ENCODE results near the gene ITIH5. TPM values are rescaled to one million over a fixed set of nuclear protein-coding genes. Genes with fewer than 3 reads are reported as not detected.

The ITIH5 gene
- total and polyA plus RNA-seq, 2 of the 13 experiments (the other 11 are each of a cell fraction or from before 2014, with no cell fraction given): 4.7 to 8.9 TPM

DNA sequence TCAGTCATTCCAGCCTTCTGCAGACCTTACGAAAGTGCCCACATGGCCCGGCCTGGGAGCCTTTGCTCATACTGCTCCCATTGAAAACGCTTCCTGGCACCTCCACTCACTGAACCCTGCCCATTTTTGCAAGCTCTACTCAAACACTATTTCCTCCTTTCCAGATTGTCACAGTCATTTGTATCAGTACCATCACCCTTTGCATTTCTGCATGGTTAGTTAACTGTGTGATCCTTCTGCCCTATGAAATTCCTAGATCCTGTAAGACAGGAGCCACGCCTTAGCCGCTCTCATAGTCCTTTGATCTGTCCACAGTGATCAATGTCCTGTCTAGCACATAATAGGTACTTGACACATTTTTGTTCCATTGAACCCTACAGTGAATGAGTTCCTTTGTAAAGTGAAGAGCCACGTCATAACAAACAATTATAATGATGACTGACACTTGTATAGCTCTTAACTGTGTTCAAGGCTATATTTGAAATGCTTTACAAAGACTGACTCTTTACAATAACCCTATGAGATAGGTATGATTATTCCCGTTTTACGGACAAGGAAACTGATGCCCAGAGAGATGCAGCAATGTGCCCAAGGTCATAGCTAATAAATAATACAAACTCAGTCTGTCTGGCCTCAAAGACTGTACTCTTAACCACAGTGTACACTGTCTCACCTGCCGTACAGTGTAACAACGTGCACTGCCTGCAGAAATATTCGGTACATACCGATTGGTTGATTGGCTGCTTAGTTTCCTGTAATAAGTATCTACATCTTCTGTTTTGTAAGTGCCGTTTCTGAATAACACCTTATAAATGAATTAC is 19.8 kb upstream of the ITIH5 start (continued):
- TF ChIP-seq, protein P1, sequence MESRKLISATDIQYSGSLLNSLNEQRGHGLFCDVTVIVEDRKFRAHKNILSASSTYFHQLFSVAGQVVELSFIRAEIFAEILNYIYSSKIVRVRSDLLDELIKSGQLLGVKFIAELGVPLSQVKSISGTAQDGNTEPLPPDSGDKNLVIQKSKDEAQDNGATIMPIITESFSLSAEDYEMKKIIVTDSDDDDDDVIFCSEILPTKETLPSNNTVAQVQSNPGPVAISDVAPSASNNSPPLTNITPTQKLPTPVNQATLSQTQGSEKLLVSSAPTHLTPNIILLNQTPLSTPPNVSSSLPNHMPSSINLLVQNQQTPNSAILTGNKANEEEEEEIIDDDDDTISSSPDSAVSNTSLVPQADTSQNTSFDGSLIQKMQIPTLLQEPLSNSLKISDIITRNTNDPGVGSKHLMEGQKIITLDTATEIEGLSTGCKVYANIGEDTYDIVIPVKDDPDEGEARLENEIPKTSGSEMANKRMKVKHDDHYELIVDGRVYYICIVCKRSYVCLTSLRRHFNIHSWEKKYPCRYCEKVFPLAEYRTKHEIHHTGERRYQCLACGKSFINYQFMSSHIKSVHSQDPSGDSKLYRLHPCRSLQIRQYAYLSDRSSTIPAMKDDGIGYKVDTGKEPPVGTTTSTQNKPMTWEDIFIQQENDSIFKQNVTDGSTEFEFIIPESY (CRISPR knock-in tag; IDR thresholded peaks at IDR 0.05): no peak; the same call in 1 of the 2 replicates
- TF ChIP-seq ZNF75D (CRISPR knock-in tag; IDR thresholded peaks at IDR 0.05; ENCODE audit: borderline replicate concordance) (no peak), HOXA7 (CRISPR knock-in tag; IDR thresholded peaks at IDR 0.05) (no peak), ZNF10 (CRISPR knock-in tag; IDR thresholded peaks at IDR 0.05; ENCODE audit: borderline replicate concordance, low read depth) (no peak), U2AF2 (IDR thresholded peaks at IDR 0.05; ENCODE audit: low read depth, low read length) (no peak), SIN3B (IDR thresholded peaks at IDR 0.05; ENCODE audit: low read length) (no peak), HIVEP1 (CRISPR knock-in tag; IDR thresholded peaks at IDR 0.05) (no peak), ATAD3A (CRISPR knock-in tag; IDR thresholded peaks at IDR 0.05) (no peak), ZSCAN12 (CRISPR knock-in tag; IDR thresholded peaks at IDR 0.05) (no peak), ZNF282 (IDR thresholded peaks at IDR 0.05; ENCODE audit: partially characterized antibody) (no peak), ETV6 (CRISPR knock-in tag; conservative IDR thresholded peaks at IDR 0.05) (no peak)
- TF ChIP-seq, protein P2, sequence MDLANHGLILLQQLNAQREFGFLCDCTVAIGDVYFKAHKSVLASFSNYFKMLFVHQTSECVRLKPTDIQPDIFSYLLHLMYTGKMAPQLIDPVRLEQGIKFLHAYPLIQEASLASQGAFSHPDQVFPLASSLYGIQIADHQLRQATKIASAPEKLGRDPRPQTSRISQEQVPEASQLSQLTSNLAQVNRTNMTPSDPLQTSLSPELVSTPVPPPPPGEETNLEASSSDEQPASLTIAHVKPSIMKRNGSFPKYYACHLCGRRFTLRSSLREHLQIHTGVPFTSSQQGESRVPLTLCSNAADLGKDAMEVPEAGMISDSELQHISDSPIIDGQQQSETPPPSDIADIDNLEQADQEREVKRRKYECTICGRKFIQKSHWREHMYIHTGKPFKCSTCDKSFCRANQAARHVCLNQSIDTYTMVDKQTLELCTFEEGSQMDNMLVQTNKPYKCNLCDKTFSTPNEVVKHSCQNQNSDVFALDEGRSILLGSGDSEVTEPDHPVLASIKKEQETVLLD (CRISPR knock-in tag; IDR thresholded peaks at IDR 0.05; ENCODE audit: low read depth): no peak
- TF ChIP-seq, protein P3, sequence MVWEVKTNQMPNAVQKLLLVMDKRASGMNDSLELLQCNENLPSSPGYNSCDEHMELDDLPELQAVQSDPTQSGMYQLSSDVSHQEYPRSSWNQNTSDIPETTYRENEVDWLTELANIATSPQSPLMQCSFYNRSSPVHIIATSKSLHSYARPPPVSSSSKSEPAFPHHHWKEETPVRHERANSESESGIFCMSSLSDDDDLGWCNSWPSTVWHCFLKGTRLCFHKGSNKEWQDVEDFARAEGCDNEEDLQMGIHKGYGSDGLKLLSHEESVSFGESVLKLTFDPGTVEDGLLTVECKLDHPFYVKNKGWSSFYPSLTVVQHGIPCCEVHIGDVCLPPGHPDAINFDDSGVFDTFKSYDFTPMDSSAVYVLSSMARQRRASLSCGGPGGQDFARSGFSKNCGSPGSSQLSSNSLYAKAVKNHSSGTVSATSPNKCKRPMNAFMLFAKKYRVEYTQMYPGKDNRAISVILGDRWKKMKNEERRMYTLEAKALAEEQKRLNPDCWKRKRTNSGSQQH (CRISPR knock-in tag; IDR thresholded peaks at IDR 0.05; ENCODE audit: low read depth): no peak
- TF ChIP-seq, protein P4, sequence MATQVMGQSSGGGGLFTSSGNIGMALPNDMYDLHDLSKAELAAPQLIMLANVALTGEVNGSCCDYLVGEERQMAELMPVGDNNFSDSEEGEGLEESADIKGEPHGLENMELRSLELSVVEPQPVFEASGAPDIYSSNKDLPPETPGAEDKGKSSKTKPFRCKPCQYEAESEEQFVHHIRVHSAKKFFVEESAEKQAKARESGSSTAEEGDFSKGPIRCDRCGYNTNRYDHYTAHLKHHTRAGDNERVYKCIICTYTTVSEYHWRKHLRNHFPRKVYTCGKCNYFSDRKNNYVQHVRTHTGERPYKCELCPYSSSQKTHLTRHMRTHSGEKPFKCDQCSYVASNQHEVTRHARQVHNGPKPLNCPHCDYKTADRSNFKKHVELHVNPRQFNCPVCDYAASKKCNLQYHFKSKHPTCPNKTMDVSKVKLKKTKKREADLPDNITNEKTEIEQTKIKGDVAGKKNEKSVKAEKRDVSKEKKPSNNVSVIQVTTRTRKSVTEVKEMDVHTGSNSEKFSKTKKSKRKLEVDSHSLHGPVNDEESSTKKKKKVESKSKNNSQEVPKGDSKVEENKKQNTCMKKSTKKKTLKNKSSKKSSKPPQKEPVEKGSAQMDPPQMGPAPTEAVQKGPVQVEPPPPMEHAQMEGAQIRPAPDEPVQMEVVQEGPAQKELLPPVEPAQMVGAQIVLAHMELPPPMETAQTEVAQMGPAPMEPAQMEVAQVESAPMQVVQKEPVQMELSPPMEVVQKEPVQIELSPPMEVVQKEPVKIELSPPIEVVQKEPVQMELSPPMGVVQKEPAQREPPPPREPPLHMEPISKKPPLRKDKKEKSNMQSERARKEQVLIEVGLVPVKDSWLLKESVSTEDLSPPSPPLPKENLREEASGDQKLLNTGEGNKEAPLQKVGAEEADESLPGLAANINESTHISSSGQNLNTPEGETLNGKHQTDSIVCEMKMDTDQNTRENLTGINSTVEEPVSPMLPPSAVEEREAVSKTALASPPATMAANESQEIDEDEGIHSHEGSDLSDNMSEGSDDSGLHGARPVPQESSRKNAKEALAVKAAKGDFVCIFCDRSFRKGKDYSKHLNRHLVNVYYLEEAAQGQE (IDR thresholded peaks at IDR 0.05; ENCODE audit: borderline replicate concordance in 1 of 2, low read depth in 1 of 2, low read length in 2 of 2): no peak
- TF ChIP-seq, protein P5, sequence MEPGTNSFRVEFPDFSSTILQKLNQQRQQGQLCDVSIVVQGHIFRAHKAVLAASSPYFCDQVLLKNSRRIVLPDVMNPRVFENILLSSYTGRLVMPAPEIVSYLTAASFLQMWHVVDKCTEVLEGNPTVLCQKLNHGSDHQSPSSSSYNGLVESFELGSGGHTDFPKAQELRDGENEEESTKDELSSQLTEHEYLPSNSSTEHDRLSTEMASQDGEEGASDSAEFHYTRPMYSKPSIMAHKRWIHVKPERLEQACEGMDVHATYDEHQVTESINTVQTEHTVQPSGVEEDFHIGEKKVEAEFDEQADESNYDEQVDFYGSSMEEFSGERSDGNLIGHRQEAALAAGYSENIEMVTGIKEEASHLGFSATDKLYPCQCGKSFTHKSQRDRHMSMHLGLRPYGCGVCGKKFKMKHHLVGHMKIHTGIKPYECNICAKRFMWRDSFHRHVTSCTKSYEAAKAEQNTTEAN (CRISPR knock-in tag; conservative IDR thresholded peaks at IDR 0.05): peak; percentile 70; the same call in 1 of the 2 replicates
- TF ChIP-seq, protein P6, sequence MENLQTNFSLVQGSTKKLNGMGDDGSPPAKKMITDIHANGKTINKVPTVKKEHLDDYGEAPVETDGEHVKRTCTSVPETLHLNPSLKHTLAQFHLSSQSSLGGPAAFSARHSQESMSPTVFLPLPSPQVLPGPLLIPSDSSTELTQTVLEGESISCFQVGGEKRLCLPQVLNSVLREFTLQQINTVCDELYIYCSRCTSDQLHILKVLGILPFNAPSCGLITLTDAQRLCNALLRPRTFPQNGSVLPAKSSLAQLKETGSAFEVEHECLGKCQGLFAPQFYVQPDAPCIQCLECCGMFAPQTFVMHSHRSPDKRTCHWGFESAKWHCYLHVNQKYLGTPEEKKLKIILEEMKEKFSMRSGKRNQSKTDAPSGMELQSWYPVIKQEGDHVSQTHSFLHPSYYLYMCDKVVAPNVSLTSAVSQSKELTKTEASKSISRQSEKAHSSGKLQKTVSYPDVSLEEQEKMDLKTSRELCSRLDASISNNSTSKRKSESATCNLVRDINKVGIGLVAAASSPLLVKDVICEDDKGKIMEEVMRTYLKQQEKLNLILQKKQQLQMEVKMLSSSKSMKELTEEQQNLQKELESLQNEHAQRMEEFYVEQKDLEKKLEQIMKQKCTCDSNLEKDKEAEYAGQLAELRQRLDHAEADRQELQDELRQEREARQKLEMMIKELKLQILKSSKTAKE (CRISPR knock-in tag; IDR thresholded peaks at IDR 0.05; ENCODE audit: borderline replicate concordance): peak; percentile 92
